Spinal cord (tissue), 10 donors: ENCODE results near the gene RNASE8. TPM values are rescaled to one million over a fixed set of nuclear protein-coding genes. Genes with fewer than 3 reads are reported as not detected.

Source experiments
- DNase-seq, 6 donors: peaks; one replicate each; pipeline versions ENCODE4 v3.0.0 to v3.0.0-alpha.2; 2013 to 2015; ENCODE audit warnings: low spot score in 6 of 6, low read depth in 4 of 6
- H3K27ac ChIP-seq: one replicate; pipeline ENCODE4 v1.5.1; 2013; ENCODE audit warnings: low read depth, low read length, control low read depth
- H3K27me3 ChIP-seq: one replicate; pipeline ENCODE4 v1.6.1; 2013; ENCODE audit warnings: low read length; ENCODE audit not compliant: control insufficient read depth, insufficient read depth
- H3K36me3 ChIP-seq: one replicate; pipeline ENCODE4 v1.6.1; 2013; ENCODE audit warnings: low read length; ENCODE audit not compliant: control insufficient read depth, insufficient read depth
- H3K4me1 ChIP-seq: one replicate; pipeline ENCODE4 v1.6.1; 2013; ENCODE audit warnings: low read length; ENCODE audit not compliant: control insufficient read depth, insufficient read depth
- H3K4me3 ChIP-seq: one replicate; pipeline ENCODE4 v1.5.1; 2013; ENCODE audit warnings: low read depth, low read length, control low read depth
- H3K9me3 ChIP-seq: one replicate; pipeline ENCODE4 v1.6.1; 2013; ENCODE audit warnings: low read length; ENCODE audit not compliant: control insufficient read depth, insufficient read depth
- WGBS: methylation state at CpG from one replicate; pipeline ENCODE4 v1.1.5; 2013; ENCODE audit warnings: missing lambda C conversion rate; ENCODE audit not compliant: insufficient coverage; 5-methylcytosine and 5-hydroxymethylcytosine counted together
- polyA plus RNA-seq, 2 donors: library from polyadenylated mRNA; unstranded; fragments of 120-200 nt; gene quantifications; one replicate each; pipeline ENCODE4 v1.2.1, GENCODE V29; 2013; ENCODE audit not compliant: insufficient read length in 2 of 2
- total RNA-seq, 2 donors: library from RNA; depleted of rRNA in 1 of 2; stranded (reverse); fragments of 120-200 nt in 1 of 2; fragments of >200 nt in 1 of 2; gene quantifications; one replicate each; pipeline versions ENCODE4 v1.2.3 to v1.2.4, GENCODE V29; 2013 to 2014
- donor health status: healthy.

The RNASE8 gene
- total and polyA plus RNA-seq, 4 donors = not detected

DNA sequence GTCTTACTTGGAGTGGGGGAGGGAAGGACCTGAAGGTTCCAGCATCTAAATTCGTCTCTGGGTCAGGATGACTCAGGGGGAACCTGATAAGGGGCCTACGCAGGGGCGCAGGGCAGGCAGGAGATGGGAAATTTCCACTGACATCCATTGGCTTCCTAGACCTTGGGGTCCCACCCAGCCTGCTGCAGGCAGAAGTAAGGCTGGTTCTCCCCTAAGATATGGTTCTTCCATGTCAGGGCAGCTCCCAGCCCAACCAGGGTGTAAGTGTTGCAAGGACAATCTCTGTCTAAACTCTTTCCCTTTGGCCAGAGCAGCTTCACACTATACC is 30.7 kb upstream of the RNASE8 start:
- 39% methylated on average over 3 of the region's 3 CpGs for WGBS
- peak overlapping the region; percentile 84 for H3K27ac ChIP-seq
- no peak for DNase-seq
- H3K9me3 ChIP-seq = no peaks in the 10 kb centered on the region
- no peak overlapping the region for H3K4me3 ChIP-seq
- no peaks in the 10 kb centered on the region for H3K27me3 ChIP-seq
- peaks cover 9% of the 10 kb centered on the region for H3K36me3 ChIP-seq
- H3K4me1 ChIP-seq = peaks cover 34% of the 10 kb centered on the region

- Histone ChIP-seq H3K9me3 (no peaks in the 10 kb centered on the region), H3K4me1 (peaks cover 26% of the 10 kb centered on the region), H3K36me3 (no peaks in the 10 kb centered on the region), H3K27ac (no peak within 1 kb of the TSS), H3K27me3 (no peaks in the 10 kb centered on the region), H3K4me3 (no peak within 1 kb of the TSS)
- WGBS = 100% methylated on average over 2 of the region's 5 CpGs
- DNase-seq = no peak
Measured at GRCh38 chr14:21029917-21030316, 27.7 kb upstream of the RNASE8 start, which contains the start of gene TPPP2. TSS of gene TPPP2 (plus strand) at chr14:21030217. CDS start at chr14:21030582, 365 bp downstream.

GRCh38 chr14:21030531-21030930 is 27.1 kb upstream of the RNASE8 start:
- no peaks in the 10 kb centered on the region for H3K36me3 ChIP-seq
- WGBS = 89% methylated on average over 11 of the region's 12 CpGs
- H3K27me3 ChIP-seq = no peaks in the 10 kb centered on the region
- DNase-seq = no peak
- no peaks in the 10 kb centered on the region for H3K9me3 ChIP-seq
- H3K4me3 ChIP-seq = no peak overlapping the region
- peaks cover 23% of the 10 kb centered on the region for H3K4me1 ChIP-seq
- H3K27ac ChIP-seq = no peak overlapping the region

GRCh38 chr14:21032326-21033132 is 25.1 kb upstream of the RNASE8 start:
- no peak overlapping the region for H3K4me3 ChIP-seq
- no peaks in the 10 kb centered on the region for H3K9me3 ChIP-seq
- H3K36me3 ChIP-seq = no peaks in the 10 kb centered on the region
- H3K4me1 ChIP-seq = peaks cover 18% of the 10 kb centered on the region
- no peaks in the 10 kb centered on the region for H3K27me3 ChIP-seq
- DNase-seq = no peak
- no peak overlapping the region for H3K27ac ChIP-seq
- WGBS = 97% methylated on average over 3 of the region's 5 CpGs

DNA sequence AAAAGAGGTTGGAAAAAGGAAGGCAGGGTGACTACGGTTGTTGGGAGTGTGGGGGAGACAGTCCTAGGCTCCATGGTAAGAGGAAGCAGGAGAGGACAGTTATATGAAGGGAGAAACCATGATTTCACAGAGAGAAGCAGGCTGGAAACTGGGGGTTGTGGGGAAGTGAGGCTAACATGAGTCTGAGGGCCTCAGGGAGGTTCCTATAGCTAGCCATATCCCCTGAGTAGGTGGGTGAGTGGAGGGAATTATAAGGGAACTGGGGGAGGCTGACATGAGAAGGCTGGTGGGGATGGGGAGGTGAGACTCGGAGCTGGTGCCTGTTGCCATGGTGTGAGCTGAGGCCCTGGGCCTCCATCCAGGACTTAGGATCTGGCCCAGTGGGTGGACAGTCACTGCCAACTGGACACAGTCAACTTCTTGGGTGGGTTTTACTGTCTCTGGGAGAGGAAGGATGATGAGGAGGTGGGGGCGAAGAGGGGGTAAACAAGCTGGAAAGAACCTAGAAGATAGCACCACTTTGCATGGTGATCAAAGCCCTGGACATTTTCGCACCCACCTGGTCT is 24.4 kb upstream of the RNASE8 start:
- WGBS = 86% methylated on average over 4 of the region's 4 CpGs
- H3K27me3 ChIP-seq = no peaks in the 10 kb centered on the region
- H3K36me3 ChIP-seq = no peaks in the 10 kb centered on the region
- no peak overlapping the region for H3K4me3 ChIP-seq
- no peak overlapping the region for H3K27ac ChIP-seq
- peaks cover 18% of the 10 kb centered on the region for H3K4me1 ChIP-seq
- DNase-seq = peak in 1 of 6 donors; percentile 60
- H3K9me3 ChIP-seq = no peaks in the 10 kb centered on the region

DNA sequence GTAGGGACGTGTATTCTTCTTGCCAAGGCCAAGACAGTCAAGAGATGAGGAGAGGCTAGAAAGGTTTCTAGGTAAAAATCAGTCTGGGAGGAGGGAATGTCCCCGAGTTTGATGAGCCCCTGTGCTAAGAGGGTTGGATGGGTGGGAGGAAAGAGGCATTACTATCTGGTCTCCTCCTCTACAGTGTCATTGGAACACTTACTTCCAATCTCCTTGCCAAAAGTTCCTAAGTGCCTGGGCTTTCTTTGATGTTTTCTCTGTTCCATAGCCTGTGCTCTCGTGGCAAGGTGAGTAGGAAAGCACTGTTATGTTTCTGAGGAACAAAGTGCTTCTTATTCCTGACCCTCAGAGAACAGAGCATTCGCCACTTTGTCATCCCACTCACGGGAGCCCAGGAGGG is 22.9 kb upstream of the RNASE8 start, which contains the start of gene RNASE13:
Gene RNASE13, minus strand, starts transcription at position 101 of the 400 bp plus-strand sequence. CDS start 519 bp downstream, outside the sequence.
- Histone ChIP-seq H3K27me3 (no peaks in the 10 kb centered on the region), H3K36me3 (no peaks in the 10 kb centered on the region), H3K27ac (no peak within 1 kb of the TSS), H3K4me1 (peaks cover 30% of the 10 kb centered on the region), H3K9me3 (no peaks in the 10 kb centered on the region), H3K4me3 (no peak within 1 kb of the TSS)
- 76% methylated on average over 4 of the region's 5 CpGs for WGBS
- no peak for DNase-seq

DNA sequence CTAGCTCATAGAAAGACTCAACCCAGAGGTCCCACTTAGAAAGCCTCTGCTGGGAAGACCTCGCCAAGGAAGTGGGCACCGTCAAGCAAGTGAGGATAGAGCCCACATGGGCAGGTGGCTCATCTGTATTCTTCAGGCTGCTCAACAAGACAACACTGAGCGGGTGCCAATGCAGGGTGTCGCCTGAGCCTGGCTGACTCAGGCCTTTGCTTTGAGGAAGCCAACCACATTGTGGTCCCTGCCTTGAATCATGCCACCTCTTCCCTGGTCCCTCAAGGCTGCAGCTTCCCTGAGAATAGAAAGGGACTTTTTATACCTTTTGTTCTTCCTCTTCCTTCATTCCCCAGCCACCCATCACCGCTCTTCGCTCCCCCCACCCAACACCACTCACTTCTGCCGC is 20.9 kb upstream of the RNASE8 start:
- Histone ChIP-seq H3K4me1 (peaks cover 34% of the 10 kb centered on the region), H3K27ac (no peak overlapping the region)
- 65% methylated on average over 4 of the region's 7 CpGs for WGBS

DNA sequence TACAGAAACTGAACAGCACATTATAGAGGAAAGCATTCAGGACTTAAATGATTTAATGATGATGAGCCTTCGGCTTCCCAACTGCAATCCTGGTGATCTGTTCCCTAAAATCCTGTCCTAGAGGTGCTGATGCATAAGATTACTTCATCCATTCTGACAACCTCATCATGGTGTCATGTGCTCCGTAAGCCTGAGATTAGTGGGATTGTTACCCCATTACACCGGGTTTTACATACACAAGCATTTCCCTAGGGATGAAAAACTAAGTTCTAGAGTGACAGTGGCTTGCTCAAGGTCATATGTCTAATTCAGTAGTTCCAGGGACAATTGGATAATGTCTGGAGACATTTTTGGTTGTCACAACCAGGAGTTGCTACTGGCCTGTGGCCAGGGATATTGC is 20.5 kb upstream of the RNASE8 start:
- H3K4me3 ChIP-seq = no peak overlapping the region
- no peaks in the 10 kb centered on the region for H3K27me3 ChIP-seq
- peaks cover 34% of the 10 kb centered on the region for H3K4me1 ChIP-seq
- no peaks in the 10 kb centered on the region for H3K36me3 ChIP-seq
- no peak overlapping the region for H3K27ac ChIP-seq
- H3K9me3 ChIP-seq = no peaks in the 10 kb centered on the region
- no CpG with 5 or more reads among the region's 3 CpGs for WGBS
- DNase-seq = no peak

More for the DNA sequence above, 20.9 kb upstream of the RNASE8 start:
- no peak overlapping the region for H3K4me3 ChIP-seq
- DNase-seq = peak in 1 of 6 donors; percentile 16
- no peaks in the 10 kb centered on the region for H3K27me3 ChIP-seq
- no peaks in the 10 kb centered on the region for H3K9me3 ChIP-seq
- H3K36me3 ChIP-seq = no peaks in the 10 kb centered on the region

GRCh38 chr14:21038441-21039422 is 18.9 kb upstream of the RNASE8 start:
- WGBS = 33% methylated on average over 4 of the region's 10 CpGs

More at GRCh38 chr14:21038441-21039422, 18.9 kb upstream of the RNASE8 start:
- no peaks in the 10 kb centered on the region for H3K27me3 ChIP-seq
- no peaks in the 10 kb centered on the region for H3K36me3 ChIP-seq
- H3K27ac ChIP-seq = peak overlapping the region; percentile 79
- peaks cover 37% of the 10 kb centered on the region for H3K4me1 ChIP-seq
- peak in 4 of 6 donors; percentile 62 to 94 (median 80) for DNase-seq
- H3K9me3 ChIP-seq = no peaks in the 10 kb centered on the region
- peak overlapping the region; percentile 11 for H3K4me3 ChIP-seq
